ENCODE data around the gene LPAR6. TPM values are rescaled to one million over a fixed set of nuclear protein-coding genes. Genes with fewer than 3 reads are reported as not detected.

The LPAR6 gene
- total and polyA plus RNA-seq, 8 donors: 20.6 to 59.0 (median 47.9) TPM

DNA sequence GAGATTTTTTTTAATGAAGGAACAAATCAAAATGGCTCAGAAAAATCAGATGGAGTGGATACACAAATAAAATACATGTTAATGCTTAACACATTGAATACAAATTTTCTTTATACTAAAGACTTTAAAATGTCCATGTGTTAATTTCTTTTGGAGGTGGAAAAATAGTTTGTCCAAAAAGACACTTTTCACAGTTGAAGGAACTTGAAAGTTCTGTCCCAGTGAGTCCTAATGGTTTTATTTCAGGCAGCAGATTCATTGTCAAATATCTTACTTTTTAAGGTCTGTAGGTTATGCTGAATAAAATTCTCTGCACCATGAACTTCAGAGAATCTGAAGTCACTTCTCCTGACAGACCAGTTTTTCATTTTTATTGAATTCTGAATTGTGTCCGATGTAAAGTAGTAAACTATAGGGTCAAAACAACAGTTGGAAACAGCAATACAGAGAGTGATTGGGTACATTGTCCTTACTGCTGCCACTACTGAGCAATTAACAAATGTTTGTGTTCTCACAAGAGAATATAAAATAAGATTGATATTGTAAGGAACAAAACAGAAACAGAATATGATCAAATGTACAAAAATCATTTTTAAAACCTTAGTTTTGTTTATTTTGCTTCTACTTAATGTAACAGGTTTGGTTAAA, 1.6 kb downstream of the LPAR6 start:
- intact Hi-C loops (cut with DNase I): loop anchor here in 1 of 2 donors (10.0 kb wide), 1 partner anchor 84 kb away; no protein-coding TSS in a partner anchor
- H3K36me3 ChIP-seq: peaks cover 0 to 8% of the 10 kb centered on the region in 2 donors
- H3K27ac ChIP-seq: peak overlapping the region; percentile 76 to 86
- DNase-seq (peak in 1 of 4 donors; percentile 40), ATAC-seq (peak; percentile 55)
- H3K9me3 ChIP-seq: no peaks in the 10 kb centered on the region
- H3K4me3 ChIP-seq: peak overlapping the region; percentile 35 to 54
- TF ChIP-seq, protein P1, sequence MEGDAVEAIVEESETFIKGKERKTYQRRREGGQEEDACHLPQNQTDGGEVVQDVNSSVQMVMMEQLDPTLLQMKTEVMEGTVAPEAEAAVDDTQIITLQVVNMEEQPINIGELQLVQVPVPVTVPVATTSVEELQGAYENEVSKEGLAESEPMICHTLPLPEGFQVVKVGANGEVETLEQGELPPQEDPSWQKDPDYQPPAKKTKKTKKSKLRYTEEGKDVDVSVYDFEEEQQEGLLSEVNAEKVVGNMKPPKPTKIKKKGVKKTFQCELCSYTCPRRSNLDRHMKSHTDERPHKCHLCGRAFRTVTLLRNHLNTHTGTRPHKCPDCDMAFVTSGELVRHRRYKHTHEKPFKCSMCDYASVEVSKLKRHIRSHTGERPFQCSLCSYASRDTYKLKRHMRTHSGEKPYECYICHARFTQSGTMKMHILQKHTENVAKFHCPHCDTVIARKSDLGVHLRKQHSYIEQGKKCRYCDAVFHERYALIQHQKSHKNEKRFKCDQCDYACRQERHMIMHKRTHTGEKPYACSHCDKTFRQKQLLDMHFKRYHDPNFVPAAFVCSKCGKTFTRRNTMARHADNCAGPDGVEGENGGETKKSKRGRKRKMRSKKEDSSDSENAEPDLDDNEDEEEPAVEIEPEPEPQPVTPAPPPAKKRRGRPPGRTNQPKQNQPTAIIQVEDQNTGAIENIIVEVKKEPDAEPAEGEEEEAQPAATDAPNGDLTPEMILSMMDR (IDR thresholded peaks at IDR 0.05): no peak
- H3K27me3 ChIP-seq: no peaks in the 10 kb centered on the region
- peaks cover 7 to 36% of the 10 kb centered on the region in 2 donors for H3K4me1 ChIP-seq

DNA sequence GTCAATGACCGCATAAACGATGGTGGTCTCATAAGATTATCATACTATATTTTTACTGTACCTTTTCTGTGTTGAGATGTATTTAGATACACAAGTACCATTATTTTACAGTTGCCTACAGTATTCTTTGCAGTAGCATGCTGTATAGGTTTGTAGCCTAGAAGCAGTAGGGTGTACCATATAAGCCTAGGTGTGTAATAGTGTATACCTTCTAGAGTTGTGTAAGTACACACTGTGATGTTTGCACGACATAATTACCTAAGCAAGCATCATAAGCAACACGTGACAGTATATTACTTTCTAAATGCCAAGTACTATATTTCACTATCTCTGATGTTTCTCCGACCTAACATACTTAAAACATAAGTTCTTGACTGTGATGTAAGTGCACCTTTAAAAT, 2.7 kb downstream of the LPAR6 start:
- ATAC-seq (no peak), DNase-seq (no peak)
- intact Hi-C loops (cut with DNase I): loop anchor here in 1 of 2 donors (10.0 kb wide), 1 partner anchor 85 kb away; no protein-coding TSS in a partner anchor
- Histone ChIP-seq H3K4me1 (peaks cover 7 to 43% of the 10 kb centered on the region in 2 donors), H3K4me3 (peak overlapping the region; percentile 9 to 54), H3K27ac (no peak overlapping the region), H3K27me3 (no peaks in the 10 kb centered on the region), H3K9me3 (no peaks in the 10 kb centered on the region), H3K36me3 (peaks cover 0 to 5% of the 10 kb centered on the region in 2 donors)
- TF ChIP-seq, protein P1 (IDR thresholded peaks at IDR 0.05): no peak

DNA sequence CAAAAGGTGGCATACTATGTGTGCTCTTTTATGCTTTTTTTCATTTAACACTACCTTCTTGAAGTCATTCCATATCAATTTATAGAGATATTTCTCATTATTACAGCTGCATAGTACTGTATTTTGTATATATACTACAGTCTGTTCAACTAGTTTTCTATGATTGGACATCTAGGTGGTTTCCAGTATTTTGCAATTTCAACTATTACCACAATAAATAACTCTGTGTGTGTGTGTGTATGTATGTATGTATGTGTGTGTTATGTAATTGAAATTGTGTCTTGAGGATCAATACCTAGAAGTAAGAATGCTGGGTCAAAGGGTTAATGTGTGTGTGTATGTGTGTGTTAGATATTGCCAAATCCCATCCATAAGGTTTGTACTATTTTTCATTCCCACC, 7.0 kb downstream of the LPAR6 start:
- intact Hi-C loops (cut with DNase I): loop anchor here in 1 of 2 donors (10.0 kb wide), 1 partner anchor 169 kb away; no protein-coding TSS in a partner anchor
- H3K4me1 ChIP-seq: peaks cover 20 to 63% of the 10 kb centered on the region in 2 donors
- no peak overlapping the region for H3K27ac ChIP-seq
- no peak for DNase-seq
- no peak overlapping the region for H3K4me3 ChIP-seq
- ATAC-seq: no peak
- TF ChIP-seq, protein P1 (IDR thresholded peaks at IDR 0.05): no peak
- H3K9me3 ChIP-seq: no peaks in the 10 kb centered on the region
- H3K36me3 ChIP-seq: peaks cover 0 to 5% of the 10 kb centered on the region in 2 donors
- H3K27me3 ChIP-seq: no peaks in the 10 kb centered on the region

DNA sequence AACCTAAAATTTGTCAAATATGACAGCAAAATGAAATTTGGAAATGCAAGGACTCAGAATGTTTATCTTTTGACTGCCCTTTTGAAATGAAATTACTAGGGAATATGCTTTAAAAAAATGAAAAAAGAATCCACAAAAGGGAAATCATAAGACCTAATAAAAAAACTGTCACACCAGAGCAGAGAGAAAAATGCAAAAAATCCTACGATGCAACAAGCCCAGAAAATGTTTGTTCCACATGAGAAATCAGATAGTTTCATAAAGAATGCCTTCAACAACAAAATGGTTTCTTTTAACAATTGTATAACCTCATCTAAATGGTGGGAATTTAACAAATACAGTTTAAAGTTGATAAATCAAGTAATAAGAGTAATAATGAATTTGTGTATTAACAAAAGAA, 8.0 kb downstream of the LPAR6 start:
- Histone ChIP-seq H3K36me3 (peaks cover 0 to 5% of the 10 kb centered on the region in 2 donors), H3K4me3 (no peak overlapping the region), H3K4me1 (peaks cover 29 to 64% of the 10 kb centered on the region in 2 donors), H3K27me3 (no peaks in the 10 kb centered on the region), H3K27ac (peak overlapping the region in 1 of 2 donors; percentile 58), H3K9me3 (no peaks in the 10 kb centered on the region)
- intact Hi-C loops (cut with DNase I): loop anchor here in 1 of 2 donors (10.0 kb wide), 1 partner anchor 170 kb away; no protein-coding TSS in a partner anchor
- DNase-seq: no peak
- ATAC-seq: no peak
- TF ChIP-seq, protein P1 (IDR thresholded peaks at IDR 0.05): no peak

DNA sequence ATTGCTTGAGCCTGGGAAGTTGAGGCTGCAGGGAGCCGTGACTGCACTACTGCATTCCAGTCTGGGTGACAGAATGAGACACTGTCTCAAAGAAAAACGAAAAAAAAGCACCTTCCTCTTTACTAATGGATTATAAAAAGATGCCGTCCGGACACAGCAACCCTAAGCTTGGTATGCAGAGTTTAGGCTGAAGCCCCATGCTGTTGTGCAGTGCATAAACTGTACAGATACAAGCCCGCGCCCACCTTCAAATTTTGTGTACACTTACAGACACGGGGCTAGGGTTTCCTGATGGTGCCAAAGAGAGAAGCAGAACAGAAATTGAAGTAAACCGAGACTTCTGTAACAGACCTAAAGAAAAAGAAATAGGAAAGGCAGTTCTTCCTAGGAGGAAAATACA, 9.0 kb downstream of the LPAR6 start:
- no peaks in the 10 kb centered on the region for H3K9me3 ChIP-seq
- no peak for ATAC-seq
- DNase-seq: no peak
- H3K36me3 ChIP-seq: peaks cover 0 to 5% of the 10 kb centered on the region in 2 donors
- intact Hi-C loops (cut with DNase I): loop anchor here in 1 of 2 donors (10.0 kb wide), 1 partner anchor 171 kb away; no protein-coding TSS in a partner anchor
- peak overlapping the region; percentile 58 to 77 for H3K27ac ChIP-seq
- H3K4me1 ChIP-seq: peaks cover 33 to 69% of the 10 kb centered on the region in 2 donors
- TF ChIP-seq, protein P1 (IDR thresholded peaks at IDR 0.05): no peak
- H3K27me3 ChIP-seq: no peaks in the 10 kb centered on the region
- no peak overlapping the region for H3K4me3 ChIP-seq
